ENCODE results near the gene VAPB. TPM values are rescaled to one million over a fixed set of nuclear protein-coding genes. Genes with fewer than 3 reads are reported as not detected.

VAPB gene
- total RNA-seq, 1 donor from 2014 or later, result 26.2 TPM

GRCh38 chr20:58466095-58466708 lies 77.2 kb downstream of the VAPB start:
- no peak overlapping the region for H3K4me3 Mint-ChIP-seq
- intact Hi-C loops (cut with micrococcal nuclease), result no loop called here
- no peaks in the 10 kb centered on the region for H3K9me3 Mint-ChIP-seq
- no peak for ATAC-seq (ENCODE audit: low read depth)
- peaks cover 4% of the 10 kb centered on the region for H3K27me3 Mint-ChIP-seq
- DNase-seq, result no peak
- H3K36me3 Mint-ChIP-seq (ENCODE audit: low read depth), result no peaks in the 10 kb centered on the region
- H3K4me1 Mint-ChIP-seq, result no peaks in the 10 kb centered on the region
- ChIA-PET CTCF (no interaction called here), POLR2A (no interaction called here)
- TF ChIP-seq CTCF (IDR thresholded peaks at IDR 0.05), result no peak
- H3K27ac Mint-ChIP-seq, result no peak overlapping the region

GRCh38 chr20:58466729-58467571 lies 77.9 kb downstream of the VAPB start:
- H3K4me1 Mint-ChIP-seq, result no peaks in the 10 kb centered on the region
- ATAC-seq (ENCODE audit: low read depth) (no peak), DNase-seq (no peak)
- no peak overlapping the region for H3K27ac Mint-ChIP-seq
- intact Hi-C loops (cut with micrococcal nuclease), result no loop called here
- H3K9me3 Mint-ChIP-seq, result no peaks in the 10 kb centered on the region
- H3K27me3 Mint-ChIP-seq, result peaks cover 4% of the 10 kb centered on the region
- no peak for TF ChIP-seq CTCF (IDR thresholded peaks at IDR 0.05)
- no peak overlapping the region for H3K4me3 Mint-ChIP-seq
- no peaks in the 10 kb centered on the region for H3K36me3 Mint-ChIP-seq (ENCODE audit: low read depth)
- ChIA-PET CTCF (no interaction called here), POLR2A (no interaction called here)

GRCh38 chr20:58467572-58468527 lies 78.8 kb downstream of the VAPB start:
- CTCF ChIA-PET, result no interaction called here
- DNase-seq (no peak), ATAC-seq (ENCODE audit: low read depth) (no peak)
- no peak overlapping the region for H3K4me3 Mint-ChIP-seq
- H3K27ac Mint-ChIP-seq, result no peak overlapping the region
- POLR2A ChIA-PET, result no interaction called here
- TF ChIP-seq CTCF (IDR thresholded peaks at IDR 0.05), result no peak
- peaks cover 4% of the 10 kb centered on the region for H3K27me3 Mint-ChIP-seq
- intact Hi-C loops (cut with micrococcal nuclease), result no loop called here
- no peaks in the 10 kb centered on the region for H3K4me1 Mint-ChIP-seq
- H3K9me3 Mint-ChIP-seq, result no peaks in the 10 kb centered on the region
- H3K36me3 Mint-ChIP-seq (ENCODE audit: low read depth), result no peaks in the 10 kb centered on the region

- H3K27me3 Mint-ChIP-seq, result peaks cover 4% of the 10 kb centered on the region
- H3K4me1 Mint-ChIP-seq, result no peaks in the 10 kb centered on the region
- intact Hi-C loops (cut with micrococcal nuclease), result no loop called here
- no peak overlapping the region for H3K27ac Mint-ChIP-seq
- H3K9me3 Mint-ChIP-seq, result no peaks in the 10 kb centered on the region
- H3K36me3 Mint-ChIP-seq (ENCODE audit: low read depth), result no peaks in the 10 kb centered on the region
- no peak overlapping the region for H3K4me3 Mint-ChIP-seq
- DNase-seq, result no peak
- ChIA-PET CTCF (no interaction called here), POLR2A (interaction anchor here (0.6 kb wide), 1 partner anchor 172 kb away, joined by 8 read pairs; no protein-coding TSS in a partner anchor)
- TF ChIP-seq CTCF (IDR thresholded peaks at IDR 0.05), result no peak
- ATAC-seq (ENCODE audit: low read depth), result no peak
Measured at GRCh38 chr20:58469616-58470015, 80.6 kb downstream of the VAPB start.
